ENCODE data around the gene ZNF502.
"Not testable (repeated sequence)": the region's sequence is repeated elsewhere in the genome, so short reads cannot be mapped to it uniquely, and the experiment has no call there.

Gene ZNF502

GRCh38 chr3:44712455-44713075 is at the start of gene ZNF502:
ZNF502 (plus strand) TSS chr3:44712660; CDS start chr3:44720262, 7,602 bp downstream.
- peak; percentile 67 for DNase-seq

- DNase-seq, result no peak
Measured at GRCh38 chr3:44665173-44665572, 47.3 kb upstream of the ZNF502 start.

DNA sequence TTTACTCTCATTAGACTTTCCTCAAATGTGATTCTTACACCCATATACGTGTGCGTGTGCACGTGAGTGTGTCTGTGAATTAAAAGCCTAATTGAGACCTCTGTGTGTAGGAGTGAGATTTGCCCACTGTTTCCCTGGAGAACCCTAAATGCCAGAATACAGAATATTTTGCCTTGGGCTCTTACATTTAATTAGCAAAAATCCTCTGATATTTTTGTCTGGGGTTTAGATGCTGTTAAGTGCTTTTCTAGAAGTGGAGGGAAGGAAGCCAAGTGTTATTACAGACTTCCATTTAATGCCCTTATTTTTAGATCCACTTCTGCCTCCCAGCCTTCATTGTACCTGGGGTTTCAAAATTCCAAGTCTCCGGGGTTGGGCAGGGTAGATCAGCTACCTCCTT is 46.1 kb upstream of the ZNF502 start:
- DNase-seq, result no peak

- DNase-seq, result no peak
Measured at GRCh38 chr3:44669760-44670159, 42.7 kb upstream of the ZNF502 start.

DNA sequence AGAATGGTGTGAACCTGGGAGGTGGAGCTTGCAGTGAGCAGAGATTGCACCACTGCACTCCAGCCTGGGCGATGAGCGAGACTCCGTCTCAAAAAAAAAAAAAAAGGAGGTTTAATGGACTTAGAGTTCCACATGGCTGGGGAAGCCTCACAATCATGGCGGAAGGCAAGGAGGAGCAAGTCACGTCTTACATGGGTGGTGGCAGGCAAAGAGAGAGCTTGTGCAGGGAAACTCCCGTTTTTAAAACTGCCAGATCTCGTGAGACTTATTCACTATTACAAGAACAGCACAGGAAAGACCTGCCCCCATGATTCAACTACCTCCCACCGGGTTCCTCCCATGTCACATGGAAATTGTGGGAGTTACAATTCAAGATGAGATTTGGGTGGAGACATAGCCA is 39.0 kb upstream of the ZNF502 start:
- DNase-seq, result not testable (repeated sequence)

DNA sequence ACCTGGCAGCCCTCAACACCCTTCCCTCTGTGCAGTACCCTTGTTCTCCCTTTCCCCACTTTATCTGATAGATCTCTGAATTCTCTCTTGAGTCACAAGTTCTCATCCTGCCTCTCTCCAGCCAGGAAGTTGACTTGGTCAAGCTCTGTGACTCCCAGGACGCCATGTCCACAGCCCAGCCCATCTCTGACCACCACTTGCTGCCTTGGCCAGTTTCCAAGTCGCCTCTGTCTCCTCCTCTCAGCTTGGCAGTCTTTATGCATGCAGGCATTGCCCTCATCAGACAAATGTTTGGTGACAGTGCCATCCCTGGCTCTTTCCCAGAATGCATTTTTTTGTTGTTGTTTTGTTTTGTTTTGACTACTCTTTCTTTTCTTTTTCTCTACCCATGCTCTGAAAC is 38.2 kb upstream of the ZNF502 start:
- DNase-seq, result no peak

DNA sequence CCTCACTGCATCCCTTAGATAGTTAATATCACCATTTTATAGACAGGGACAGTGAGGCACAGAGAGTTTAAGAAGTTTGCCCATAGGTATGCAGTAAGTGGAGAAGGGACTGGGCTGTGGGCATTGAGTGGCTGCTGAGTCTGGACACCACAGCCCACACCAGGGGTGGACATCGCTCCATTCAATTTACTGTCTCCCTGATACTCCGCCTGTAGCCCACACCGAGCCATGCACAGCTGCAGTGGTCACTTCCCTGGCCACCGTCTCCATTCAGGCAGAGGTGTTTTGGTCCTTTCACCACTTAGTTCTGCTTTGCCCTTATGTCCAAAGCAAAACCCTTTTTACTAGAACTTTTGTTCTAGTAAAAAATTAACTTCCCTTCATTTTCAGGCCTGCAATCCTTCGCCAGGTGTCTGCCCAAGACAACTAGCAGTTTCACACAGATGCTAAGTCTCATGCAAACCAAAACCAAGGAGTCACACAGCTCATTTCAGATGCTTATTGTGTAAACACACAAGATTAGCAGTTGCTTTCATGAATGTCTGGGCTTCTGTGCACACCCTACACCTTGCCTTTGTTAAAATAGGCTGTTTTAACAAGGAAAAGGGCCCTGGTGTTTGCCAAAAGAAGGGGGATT is 33.9 kb upstream of the ZNF502 start:
- no peak for DNase-seq

GRCh38 chr3:44680921-44681455 is 31.5 kb upstream of the ZNF502 start:
- no peak for DNase-seq

- DNase-seq, result no peak
Measured at GRCh38 chr3:44682182-44682896, 30.1 kb upstream of the ZNF502 start.

- DNase-seq, result peak; percentile 25
Measured at GRCh38 chr3:44685128-44685800, 27.2 kb upstream of the ZNF502 start.

- DNase-seq, result no peak
Measured at GRCh38 chr3:44687898-44688297, 24.6 kb upstream of the ZNF502 start.

GRCh38 chr3:44721231-44722102 is 9.0 kb downstream of the ZNF502 start:
- DNase-seq, result peak; percentile 4

DNA sequence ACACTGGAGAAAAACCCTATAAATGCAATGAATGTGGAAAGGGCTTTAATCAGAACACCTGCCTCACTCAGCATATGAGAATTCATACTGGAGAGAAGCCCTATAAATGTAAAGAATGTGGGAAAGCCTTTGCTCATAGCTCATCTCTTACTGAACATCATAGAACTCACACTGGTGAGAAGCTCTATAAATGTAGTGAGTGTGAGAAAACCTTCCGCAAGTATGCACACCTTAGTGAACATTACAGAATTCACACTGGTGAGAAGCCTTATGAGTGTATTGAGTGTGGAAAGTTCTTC is 9.6 kb downstream of the ZNF502 start:
- no peak for DNase-seq

DNA sequence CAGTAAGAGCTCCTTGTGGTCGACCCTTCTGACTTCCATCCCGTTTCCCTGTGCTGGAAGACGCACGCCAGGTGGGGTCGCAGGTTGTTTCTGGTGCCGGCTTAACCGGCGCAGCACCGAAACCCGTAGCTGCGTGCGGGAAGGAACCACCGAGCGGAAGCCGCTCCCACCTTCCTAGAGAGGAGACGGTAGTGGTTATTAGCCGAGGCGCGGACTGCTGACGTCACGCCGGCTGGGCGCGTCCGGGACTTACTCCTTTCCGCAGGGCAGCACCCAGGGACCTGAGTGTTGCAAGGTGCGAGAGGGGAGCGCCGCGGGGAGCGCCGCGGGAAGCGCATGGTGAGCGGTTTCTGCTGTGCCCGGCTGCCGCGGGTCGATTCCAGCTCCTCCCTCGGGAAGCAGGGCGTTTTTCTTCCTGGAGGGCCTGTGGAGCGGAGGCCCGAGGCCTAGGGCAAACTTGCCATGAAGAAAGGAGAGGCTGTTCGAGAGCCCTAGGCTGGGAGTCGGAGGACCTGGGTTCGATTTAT is 17.0 kb downstream of the ZNF502 start, which contains the start of gene ZNF501:
TSS of gene ZNF501 (plus strand) at position 252 of the 527 bp plus-strand sequence. CDS start 4,787 bp downstream, outside the sequence.
- peak; percentile 80 for DNase-seq

- DNase-seq, result no peak
Measured at GRCh38 chr3:44734646-44735168, 22.2 kb downstream of the ZNF502 start.

- DNase-seq, result no peak
Measured at GRCh38 chr3:44761101-44761423, 48.6 kb downstream of the ZNF502 start.

GRCh38 chr3:44761424-44762169 is 49.1 kb downstream of the ZNF502 start, which contains the start of the genes KIAA1143 and KIF15:
KIAA1143 (minus strand) TSS chr3:44761619; CDS start chr3:44761602, 17 bp downstream.
KIF15 (plus strand) TSS chr3:44761794; CDS start chr3:44761866, 72 bp downstream.
- DNase-seq, result peak; percentile 99

DNA sequence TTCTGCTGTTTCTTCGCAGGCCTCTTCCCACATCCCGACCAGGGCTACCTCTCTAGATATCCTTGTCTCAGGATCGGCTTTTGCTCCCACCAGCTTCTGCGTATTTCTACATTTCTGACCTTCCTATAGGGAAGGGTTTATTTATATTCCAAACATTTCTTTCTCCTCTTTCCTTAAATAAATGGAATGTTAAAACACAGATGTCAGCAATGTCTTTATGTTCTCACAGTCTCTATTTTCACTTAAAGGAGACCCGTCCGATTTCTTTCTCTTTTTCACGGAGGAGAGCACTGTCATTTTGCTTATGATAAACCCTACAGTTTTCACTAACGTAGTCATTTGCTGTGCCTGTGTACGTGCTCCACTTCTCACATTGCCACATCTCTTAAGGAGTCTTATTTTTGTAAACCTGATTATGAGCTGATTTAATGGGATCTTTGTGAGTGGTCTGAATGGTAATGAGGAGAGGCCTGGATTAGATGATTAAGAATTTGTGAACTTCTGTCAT is 49.8 kb downstream of the ZNF502 start:
- DNase-seq, result no peak

DNA sequence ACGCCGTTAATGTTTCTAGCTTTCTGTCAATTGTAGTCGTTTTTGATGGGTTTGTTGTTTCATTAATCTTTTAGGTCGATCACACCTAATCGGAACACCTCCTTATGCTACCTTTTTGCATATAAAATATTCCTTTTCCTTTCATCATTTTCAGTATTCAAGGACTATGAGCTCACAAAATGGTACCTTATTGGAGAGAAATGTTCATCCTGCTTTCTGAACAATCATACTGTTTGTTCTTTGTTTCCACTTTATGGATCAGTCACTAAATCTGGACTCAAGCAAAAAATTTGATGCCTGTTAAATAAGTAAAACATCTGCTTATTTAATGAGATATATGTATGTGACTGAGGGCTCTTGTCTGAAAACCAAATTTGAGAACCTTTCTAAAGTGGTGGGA is 50.2 kb downstream of the ZNF502 start:
- DNase-seq, result no peak

DNA sequence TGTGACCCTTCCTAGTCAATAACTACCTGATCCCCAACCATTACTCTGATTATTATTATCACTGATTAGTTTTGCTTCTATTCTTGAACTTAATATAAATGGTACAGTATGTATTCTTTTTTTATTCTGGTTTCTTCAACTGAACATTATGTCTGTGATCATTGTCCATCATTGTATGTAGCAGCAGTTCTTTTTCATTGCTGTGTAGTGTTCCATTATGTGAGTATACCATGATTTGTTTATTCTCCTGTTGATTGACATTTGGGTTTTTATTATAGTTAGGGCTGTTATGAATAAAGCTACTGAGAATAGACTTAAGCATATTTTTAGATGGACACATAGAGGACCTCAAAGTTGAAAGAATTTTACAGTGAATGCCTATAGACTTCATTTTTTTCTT is 51.8 kb downstream of the ZNF502 start:
- no peak for DNase-seq
